ENCODE data around the gene RYR3.

RYR3 gene

DNA sequence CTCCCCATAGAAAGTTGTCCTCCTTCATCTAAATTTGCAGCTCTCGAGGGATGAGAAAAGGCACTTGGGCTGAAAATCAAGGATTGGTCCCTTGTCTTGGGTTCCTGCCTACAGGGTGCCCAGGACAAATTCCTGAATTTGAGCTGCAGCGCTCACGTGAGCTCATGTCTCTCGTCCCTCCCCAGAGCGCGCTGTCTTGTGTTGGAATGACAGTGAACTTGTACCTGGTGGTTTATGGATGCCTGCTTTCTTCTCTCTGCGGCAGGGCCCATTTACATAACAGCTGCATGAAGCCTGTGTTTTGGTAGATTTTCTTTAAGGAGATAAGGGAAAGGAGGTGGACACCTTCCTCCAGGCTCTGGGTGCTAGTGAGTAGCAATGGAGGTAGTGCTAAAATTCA is 4.3 kb downstream of the RYR3 start:
- no peaks in the 10 kb centered on the region for H3K36me3 ChIP-seq (ENCODE audit: low read length)
- H3K79me2 ChIP-seq (ENCODE audit: insufficient read depth, low read length): no peaks in the 10 kb centered on the region
- TF ChIP-seq EZH2phosphoT487 (conservative IDR thresholded peaks at IDR 0.05; ENCODE audit: low read length): no peak
- TF ChIP-seq, protein P1, sequence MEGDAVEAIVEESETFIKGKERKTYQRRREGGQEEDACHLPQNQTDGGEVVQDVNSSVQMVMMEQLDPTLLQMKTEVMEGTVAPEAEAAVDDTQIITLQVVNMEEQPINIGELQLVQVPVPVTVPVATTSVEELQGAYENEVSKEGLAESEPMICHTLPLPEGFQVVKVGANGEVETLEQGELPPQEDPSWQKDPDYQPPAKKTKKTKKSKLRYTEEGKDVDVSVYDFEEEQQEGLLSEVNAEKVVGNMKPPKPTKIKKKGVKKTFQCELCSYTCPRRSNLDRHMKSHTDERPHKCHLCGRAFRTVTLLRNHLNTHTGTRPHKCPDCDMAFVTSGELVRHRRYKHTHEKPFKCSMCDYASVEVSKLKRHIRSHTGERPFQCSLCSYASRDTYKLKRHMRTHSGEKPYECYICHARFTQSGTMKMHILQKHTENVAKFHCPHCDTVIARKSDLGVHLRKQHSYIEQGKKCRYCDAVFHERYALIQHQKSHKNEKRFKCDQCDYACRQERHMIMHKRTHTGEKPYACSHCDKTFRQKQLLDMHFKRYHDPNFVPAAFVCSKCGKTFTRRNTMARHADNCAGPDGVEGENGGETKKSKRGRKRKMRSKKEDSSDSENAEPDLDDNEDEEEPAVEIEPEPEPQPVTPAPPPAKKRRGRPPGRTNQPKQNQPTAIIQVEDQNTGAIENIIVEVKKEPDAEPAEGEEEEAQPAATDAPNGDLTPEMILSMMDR (IDR thresholded peaks at IDR 0.05; ENCODE audit: insufficient read depth, low read length, poor library complexity, severe bottlenecking): no peak
- H3F3A ChIP-seq (ENCODE audit: insufficient read depth): no peaks in the 10 kb centered on the region
- no peaks in the 10 kb centered on the region for H3K9me3 ChIP-seq (ENCODE audit: insufficient read depth, low read length)
- no peak overlapping the region for H3K9ac ChIP-seq (ENCODE audit: low read length)
- no peak overlapping the region for H2AFZ ChIP-seq (ENCODE audit: low read depth, low read length, severe bottlenecking)
- no peaks in the 10 kb centered on the region for H3K27me3 ChIP-seq (ENCODE audit: low read length)
- no peak overlapping the region for H3K4me2 ChIP-seq (ENCODE audit: low read depth, low read length, poor library complexity, severe bottlenecking)
- no peaks in the 10 kb centered on the region for H4K20me1 ChIP-seq (ENCODE audit: low read depth, low read length)
- no peak overlapping the region for H3K27ac ChIP-seq (ENCODE audit: low read depth, low read length)
- H3K4me3 ChIP-seq (ENCODE audit: insufficient read depth, low read length, poor library complexity, severe bottlenecking): no peak overlapping the region
- H3K9me2 ChIP-seq (replicated peaks; ENCODE audit: insufficient read depth, low read length): no peaks in the 10 kb centered on the region

DNA sequence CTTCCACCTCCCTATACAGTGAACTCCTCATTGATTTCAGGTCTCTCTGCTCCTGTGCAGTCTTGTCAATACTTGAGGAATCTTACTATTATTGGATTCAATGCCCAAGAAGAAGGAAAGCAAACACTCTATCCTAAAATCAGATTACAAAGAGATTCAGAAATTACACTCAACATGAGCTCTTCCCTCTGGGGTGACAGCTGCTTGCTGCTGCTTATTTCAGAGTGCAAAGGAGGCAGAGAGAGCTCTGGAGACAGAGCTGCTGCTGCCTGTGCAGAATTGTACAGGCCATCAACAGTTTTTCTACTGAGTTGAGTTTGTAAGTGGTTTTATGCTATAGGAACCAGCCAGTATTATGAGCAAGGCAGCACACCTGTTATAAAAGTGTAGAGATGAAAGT is 7.1 kb downstream of the RYR3 start:
- H3F3A ChIP-seq (ENCODE audit: insufficient read depth): no peaks in the 10 kb centered on the region
- no peaks in the 10 kb centered on the region for H4K20me1 ChIP-seq (ENCODE audit: low read depth, low read length)
- H3K9ac ChIP-seq (ENCODE audit: low read length): no peak overlapping the region
- H3K27me3 ChIP-seq (ENCODE audit: low read length): no peaks in the 10 kb centered on the region
- TF ChIP-seq EZH2phosphoT487 (conservative IDR thresholded peaks at IDR 0.05; ENCODE audit: low read length): no peak
- TF ChIP-seq, protein P1 (IDR thresholded peaks at IDR 0.05; ENCODE audit: insufficient read depth, low read length, poor library complexity, severe bottlenecking): no peak
- H2AFZ ChIP-seq (ENCODE audit: low read depth, low read length, severe bottlenecking): no peak overlapping the region
- no peaks in the 10 kb centered on the region for H3K9me3 ChIP-seq (ENCODE audit: insufficient read depth, low read length)
- no peak overlapping the region for H3K4me2 ChIP-seq (ENCODE audit: low read depth, low read length, poor library complexity, severe bottlenecking)
- no peak overlapping the region for H3K4me3 ChIP-seq (ENCODE audit: insufficient read depth, low read length, poor library complexity, severe bottlenecking)
- no peaks in the 10 kb centered on the region for H3K9me2 ChIP-seq (replicated peaks; ENCODE audit: insufficient read depth, low read length)
- no peaks in the 10 kb centered on the region for H3K36me3 ChIP-seq (ENCODE audit: low read length)
- H3K79me2 ChIP-seq (ENCODE audit: insufficient read depth, low read length): no peaks in the 10 kb centered on the region
- H3K27ac ChIP-seq (ENCODE audit: low read depth, low read length): no peak overlapping the region

DNA sequence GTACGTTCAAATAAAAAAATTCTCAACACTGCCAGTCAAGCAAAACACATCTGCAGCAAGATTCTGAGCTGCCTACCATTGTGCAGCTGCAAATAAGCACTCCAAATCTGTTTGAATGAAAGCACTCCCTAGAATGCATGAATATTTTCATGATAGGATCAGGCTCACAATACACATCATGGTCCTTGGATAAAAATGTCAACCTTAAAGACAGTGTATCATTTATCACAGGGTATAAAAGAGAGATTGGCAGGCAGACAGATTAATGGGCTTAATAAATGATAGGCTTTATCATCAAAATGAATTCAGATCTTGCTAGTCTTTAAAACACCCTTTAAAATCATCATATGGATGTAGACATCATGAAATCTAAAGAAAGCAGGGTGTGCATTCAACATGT is 9.2 kb downstream of the RYR3 start:
- no peak for TF ChIP-seq EZH2phosphoT487 (conservative IDR thresholded peaks at IDR 0.05; ENCODE audit: low read length)
- TF ChIP-seq, protein P1 (IDR thresholded peaks at IDR 0.05; ENCODE audit: insufficient read depth, low read length, poor library complexity, severe bottlenecking): no peak
- Histone ChIP-seq H3K9me3 (ENCODE audit: insufficient read depth, low read length) (no peaks in the 10 kb centered on the region), H3K4me3 (ENCODE audit: insufficient read depth, low read length, poor library complexity, severe bottlenecking) (no peak overlapping the region), H3K27me3 (ENCODE audit: low read length) (no peaks in the 10 kb centered on the region), H2AFZ (ENCODE audit: low read depth, low read length, severe bottlenecking) (no peak overlapping the region), H3K79me2 (ENCODE audit: insufficient read depth, low read length) (no peaks in the 10 kb centered on the region), H3F3A (ENCODE audit: insufficient read depth) (no peaks in the 10 kb centered on the region), H3K9ac (ENCODE audit: low read length) (no peak overlapping the region), H4K20me1 (ENCODE audit: low read depth, low read length) (no peaks in the 10 kb centered on the region), H3K27ac (ENCODE audit: low read depth, low read length) (no peak overlapping the region), H3K9me2 (replicated peaks; ENCODE audit: insufficient read depth, low read length) (no peaks in the 10 kb centered on the region), H3K36me3 (ENCODE audit: low read length) (no peaks in the 10 kb centered on the region), H3K4me2 (ENCODE audit: low read depth, low read length, poor library complexity, severe bottlenecking) (no peak overlapping the region)

Data from SU-DHL-6 (cell line).